ENCODE measurements around the gene SPCS2.

The SPCS2 gene

GRCh38 chr11:74948898-74949752 lies at the start of gene SPCS2, which contains the start of gene XRRA1:
Gene SPCS2 (plus strand): TSS chr11:74949266. CDS start chr11:74949286, 20 bp downstream.
Gene XRRA1 (minus strand): TSS chr11:74949091. CDS start chr11:74940878, 8,213 bp downstream.
- peak; percentile 92 for DNase-seq

DNA sequence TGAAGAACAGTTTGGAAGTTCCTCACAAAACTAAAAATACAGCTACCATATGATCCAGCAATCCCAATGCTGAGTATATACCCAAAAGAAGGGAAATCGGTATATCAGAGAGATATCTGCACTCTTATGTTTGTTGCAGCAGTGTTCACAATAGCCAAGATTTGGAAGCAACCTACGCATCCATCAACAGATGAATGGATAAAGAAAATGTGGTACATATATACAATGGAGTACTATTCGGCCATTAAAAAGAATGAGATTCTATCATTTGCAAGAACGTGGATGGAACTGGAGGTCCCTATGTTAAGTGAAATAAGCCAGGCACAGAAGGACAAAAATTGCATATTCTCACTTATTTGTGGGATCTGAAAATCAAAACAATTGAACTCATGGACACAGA lies 46.7 kb upstream of the SPCS2 start:
- no peak for DNase-seq

GRCh38 chr11:74905326-74905725 lies 43.7 kb upstream of the SPCS2 start:
- DNase-seq = no peak

- no peak for DNase-seq
Measured at GRCh38 chr11:74909385-74909784, 39.7 kb upstream of the SPCS2 start.

DNA sequence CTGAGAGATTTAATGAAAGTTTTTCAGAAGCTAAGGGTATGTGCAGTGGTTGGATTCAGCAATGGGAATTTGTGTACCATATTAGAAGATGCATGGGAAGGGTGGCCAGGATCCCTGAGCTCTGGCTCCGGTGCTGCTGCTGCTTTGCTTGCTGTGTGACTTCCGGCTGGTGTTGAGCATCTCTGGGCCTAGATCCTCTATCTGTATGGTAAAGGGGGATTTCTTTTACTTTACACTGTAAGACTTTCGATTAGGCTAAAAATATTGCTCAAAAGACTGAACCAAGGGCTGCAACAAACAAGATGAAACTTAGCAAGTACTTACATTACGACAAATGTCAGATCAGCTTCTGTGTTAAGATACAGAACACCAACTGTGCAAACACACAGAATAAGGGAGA lies 39.3 kb upstream of the SPCS2 start:
- DNase-seq = no peak

DNA sequence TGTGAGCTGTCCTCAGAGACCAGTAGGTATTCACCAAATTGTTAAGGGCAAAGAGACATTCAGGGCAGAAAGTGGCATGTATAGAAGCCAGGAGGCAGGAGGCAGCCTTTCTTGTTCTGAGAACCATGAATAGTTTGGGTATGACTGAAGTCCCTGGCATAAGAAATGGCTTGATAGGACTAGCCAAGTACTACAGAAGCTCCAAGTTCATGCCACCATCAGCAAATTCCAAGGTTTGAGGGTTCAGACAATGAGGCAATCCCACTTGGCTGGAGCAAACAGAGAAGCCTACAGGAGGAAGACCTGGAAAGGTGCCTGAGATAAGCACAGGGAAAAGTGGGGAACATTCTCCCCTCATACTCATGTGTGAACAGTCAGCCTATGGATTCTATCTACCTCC lies 25.9 kb upstream of the SPCS2 start:
- DNase-seq = no peak

GRCh38 chr11:74925281-74925680 lies 23.8 kb upstream of the SPCS2 start:
- DNase-seq = no peak

GRCh38 chr11:74926304-74927030 lies 22.6 kb upstream of the SPCS2 start:
- no peak for DNase-seq

DNA sequence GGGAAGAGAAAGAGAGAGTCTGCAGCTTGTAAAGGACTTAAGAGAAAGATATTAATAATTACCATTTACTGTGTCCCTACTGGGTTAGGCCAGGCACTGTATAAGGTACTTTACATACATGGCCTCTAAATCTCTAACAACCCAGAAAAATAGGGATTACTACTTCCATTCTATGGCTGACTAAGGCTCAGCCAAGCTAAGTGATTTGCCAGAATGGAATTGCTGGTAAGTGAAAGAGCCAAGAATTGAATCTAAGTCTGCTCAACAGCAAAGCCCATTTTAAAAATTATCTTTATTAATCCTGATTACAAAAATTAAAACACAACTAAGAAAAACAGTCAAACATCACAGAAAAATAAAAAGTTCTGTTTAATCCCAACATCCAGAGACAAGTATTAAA lies 21.6 kb upstream of the SPCS2 start:
- DNase-seq = no peak

DNA sequence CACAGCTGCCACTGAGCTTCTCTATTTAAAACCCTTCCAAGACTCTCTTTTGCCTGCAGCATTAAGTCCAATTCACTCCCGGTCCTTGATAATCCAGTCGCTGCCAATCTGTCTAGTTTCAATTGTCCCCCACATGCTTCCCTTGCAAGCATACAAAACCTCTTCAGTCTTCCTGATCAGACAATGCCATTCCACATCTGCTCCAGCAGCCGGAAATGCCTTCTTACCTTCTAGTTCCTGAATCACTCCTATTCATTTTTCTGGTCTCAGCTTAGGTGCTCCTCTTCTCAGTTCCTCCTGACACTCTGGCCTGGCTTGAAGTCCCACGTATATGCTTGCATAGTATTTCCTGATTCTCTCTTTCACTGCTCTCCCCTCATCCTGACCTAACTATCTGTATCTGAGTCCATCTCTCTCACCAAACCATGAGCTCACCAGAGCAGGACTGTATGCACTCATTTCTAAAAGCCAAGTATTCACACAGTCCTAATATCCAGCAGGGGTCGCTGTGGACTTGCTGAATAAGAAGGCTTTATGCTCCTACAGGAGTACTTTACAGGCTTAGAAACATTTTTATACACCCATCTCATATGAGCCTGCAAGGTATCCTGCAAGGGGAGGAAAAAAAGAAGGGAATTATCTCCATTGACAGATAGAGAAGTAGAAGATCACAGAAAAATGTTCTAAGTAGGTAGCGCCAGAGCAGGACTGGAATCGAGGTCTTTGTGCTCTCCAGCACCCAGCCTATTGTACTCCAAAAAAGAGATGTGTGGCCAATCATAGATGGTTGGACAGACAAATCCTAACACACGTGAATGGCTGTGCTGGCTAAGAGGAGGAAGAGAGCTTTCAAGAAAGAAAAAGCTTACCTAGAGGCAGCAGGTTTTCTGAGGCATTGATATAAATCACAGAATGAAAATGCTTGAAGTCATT lies 19.4 kb upstream of the SPCS2 start:
- no peak for DNase-seq

DNA sequence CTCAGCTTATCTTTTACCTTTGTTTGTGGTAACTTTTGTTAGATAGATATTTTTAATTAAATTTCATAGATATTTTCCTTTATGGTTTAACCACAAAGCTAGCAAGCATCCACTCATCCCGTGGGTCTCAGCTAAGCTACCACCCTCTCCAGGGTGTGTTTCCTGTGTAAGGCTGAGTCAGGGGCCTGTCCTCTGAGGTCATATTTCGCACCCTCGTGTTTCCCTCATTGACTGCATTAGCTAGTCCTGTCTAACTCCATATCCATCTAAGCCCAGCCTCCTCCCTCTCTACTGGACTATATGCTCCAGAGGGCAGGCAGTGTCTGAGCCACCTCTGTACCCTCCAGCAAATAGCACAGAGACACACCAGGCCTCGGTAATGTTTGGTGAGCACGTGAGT lies 16.9 kb upstream of the SPCS2 start:
- DNase-seq = no peak

DNA sequence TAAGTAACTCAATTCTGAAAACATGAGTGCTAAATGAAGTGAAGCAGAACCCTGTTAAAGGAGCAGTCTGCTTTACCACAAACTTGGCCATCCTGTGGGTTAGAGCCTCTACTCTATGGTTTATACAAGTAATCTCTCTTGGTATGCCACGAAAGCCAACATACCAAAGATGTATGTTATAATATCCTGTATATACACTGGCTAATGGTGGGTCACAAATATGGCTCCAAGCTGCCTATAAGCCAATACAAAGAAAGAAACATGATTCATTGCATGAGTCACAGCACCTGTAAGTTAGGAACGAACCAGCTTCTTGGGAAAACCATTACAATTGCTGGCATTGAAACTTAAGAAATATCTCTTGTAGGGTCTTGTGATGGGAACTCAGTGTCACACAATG lies 16.3 kb upstream of the SPCS2 start:
- no peak for DNase-seq

DNA sequence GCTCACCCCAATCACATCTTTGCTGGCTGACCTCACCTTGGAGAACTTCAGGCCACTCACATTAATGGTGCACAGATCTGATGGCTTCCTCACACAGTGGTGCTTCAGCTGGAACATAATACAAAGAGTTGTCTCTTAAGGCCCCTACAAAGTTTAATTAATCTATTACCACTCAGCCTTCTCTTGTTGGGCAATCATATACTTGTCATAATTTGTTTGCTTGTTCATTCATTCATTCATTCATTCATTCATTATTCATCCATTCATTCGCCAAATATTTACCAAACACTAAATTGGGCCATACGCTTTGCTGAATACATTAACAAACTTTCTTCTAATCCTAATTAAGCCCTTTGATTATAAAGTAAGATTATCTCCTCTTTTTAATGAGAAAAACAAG lies 15.3 kb upstream of the SPCS2 start:
- DNase-seq = no peak

DNA sequence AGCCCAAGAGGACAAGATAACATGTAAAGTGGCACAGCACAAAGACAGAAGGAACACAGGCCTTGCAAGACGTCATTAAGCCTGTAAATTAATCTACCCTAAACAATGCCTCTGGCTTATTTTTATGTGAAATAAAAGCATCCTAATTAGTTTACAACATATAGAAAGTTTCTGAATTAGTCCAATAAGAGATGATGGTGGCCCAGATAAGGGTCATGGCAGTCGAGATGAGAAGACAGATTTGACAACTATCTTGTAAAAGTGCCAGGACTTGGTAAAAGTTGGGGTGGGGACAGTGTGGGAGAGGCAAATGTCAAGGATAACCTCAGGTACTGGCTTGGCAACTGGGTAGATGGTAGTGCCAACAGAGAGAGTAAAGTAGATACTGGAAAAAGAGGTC lies 13.8 kb upstream of the SPCS2 start:
- DNase-seq = no peak

DNA sequence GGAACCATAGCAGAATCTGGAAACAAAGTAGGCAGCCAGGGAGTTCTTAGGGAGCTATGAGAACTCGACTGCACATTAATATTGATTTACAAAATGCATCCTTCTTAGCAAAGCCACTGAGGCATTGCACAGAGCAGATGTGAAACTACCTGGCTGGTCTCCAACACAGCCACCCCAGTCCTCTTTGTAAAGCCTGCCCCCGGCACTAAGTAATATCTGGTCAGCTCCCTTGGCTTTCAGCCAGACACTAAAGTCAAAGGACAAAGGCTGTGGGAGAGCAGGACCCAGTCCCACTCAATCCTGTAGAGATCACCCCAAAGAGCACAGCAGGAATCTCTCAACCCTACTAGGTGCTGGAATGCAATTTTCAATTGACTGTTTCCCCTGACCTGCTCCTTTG lies 13.0 kb upstream of the SPCS2 start:
- no peak for DNase-seq

DNA sequence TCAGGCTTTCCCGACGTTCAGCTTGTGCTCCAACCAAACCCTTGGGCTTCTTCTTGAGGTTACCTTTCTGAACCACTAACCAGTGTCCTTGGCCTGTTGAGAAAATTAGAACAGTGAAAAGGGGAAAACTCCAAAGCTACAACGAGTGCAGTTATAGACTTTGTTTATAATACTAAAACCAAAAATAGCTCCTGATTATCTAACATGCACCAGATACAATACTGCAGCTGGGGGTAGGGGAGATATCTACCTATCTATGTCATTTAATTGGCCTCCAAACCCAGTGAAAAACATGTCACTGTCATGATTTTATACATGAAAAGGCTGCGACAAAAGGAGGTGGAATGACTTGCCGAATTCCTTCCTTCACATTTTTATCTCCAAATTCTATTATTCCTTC lies 12.1 kb upstream of the SPCS2 start:
- no peak for DNase-seq

DNA sequence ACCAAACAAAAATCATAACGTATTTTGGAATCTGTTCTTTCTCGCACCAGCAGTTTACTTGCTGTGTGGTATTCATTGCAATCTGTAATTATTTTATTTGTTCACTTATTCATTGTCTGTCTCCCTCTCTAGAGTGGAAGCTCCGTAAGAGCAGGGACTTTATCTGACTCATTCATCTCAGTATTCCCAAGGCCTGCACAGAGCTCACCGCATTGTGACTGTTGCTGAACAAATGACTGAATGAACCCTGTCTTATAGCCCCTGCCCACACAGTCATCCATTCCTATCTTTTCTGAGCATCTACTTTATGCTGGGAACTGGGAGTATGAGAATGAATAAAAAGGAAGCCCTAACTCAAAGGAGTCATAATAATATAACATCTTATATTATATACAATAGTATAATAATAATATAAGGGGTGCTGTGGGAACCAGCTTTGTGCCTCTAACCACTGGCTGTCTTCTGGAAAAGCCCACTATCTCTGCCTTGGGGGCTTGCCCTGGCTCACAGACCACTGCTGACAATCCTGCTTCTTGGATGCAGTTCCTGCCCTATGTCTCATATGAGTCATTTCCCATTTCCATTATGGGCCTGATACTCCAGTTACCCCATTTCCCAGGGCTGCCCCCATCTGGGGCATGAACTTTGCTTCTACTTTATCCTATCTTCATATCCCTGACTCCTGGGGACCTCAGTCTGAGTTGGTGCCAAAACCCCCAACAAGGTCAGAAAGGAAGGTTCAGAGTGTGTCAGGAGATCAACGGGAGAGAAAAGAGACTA lies 11.2 kb upstream of the SPCS2 start:
- DNase-seq = no peak

GRCh38 chr11:74941492-74941891 lies 7.6 kb upstream of the SPCS2 start:
- DNase-seq = no peak

GRCh38 chr11:74942073-74942759 lies 6.8 kb upstream of the SPCS2 start:
- DNase-seq = no peak

GRCh38 chr11:74948546-74948897 lies 544 bp upstream of the SPCS2 start:
- DNase-seq = no peak

- no peak for DNase-seq
Measured at GRCh38 chr11:74949753-74950137, 679 bp downstream of the SPCS2 start.

Measured in SIG-M5 (cell line).